WTC11 (cell line): ENCODE data around the gene MYO18B.

Experiments
- GTF2I ChIP-seq: fragments of 250-450 bp; sonication (Bioruptor Pico); conservative IDR thresholded peaks from 2 replicates; pipeline ENCODE4 v1.4.0; 2021; ENCODE audit warnings: mild to moderate bottlenecking
- NFYB ChIP-seq: sonication (generic); formaldehyde crosslinking; conservative IDR thresholded peaks from 2 replicates; pipeline ENCODE4 v1.8.0; 2022; ENCODE audit warnings: low read depth, missing genetic modification reagents
- ZNF423 ChIP-seq: fragments of 250-450 bp; sonication (Bioruptor Pico); IDR thresholded peaks from 2 replicates; pipeline ENCODE4 v2.1.2; 2022; ENCODE audit warnings: mild to moderate bottlenecking, moderate library complexity
- TF ChIP-seq, protein P1 (sequence below): fragments of 200-600 bp; IDR thresholded peaks from 2 replicates; pipeline ENCODE4 v1.8.0; 2022; ENCODE audit warnings: antibody characterized with exemption
- TF ChIP-seq, protein P2 (sequence below): sonication (generic); formaldehyde crosslinking; IDR thresholded peaks from 2 replicates; pipeline ENCODE4 v1.8.1; 2023; ENCODE audit warnings: mild to moderate bottlenecking, missing genetic modification reagents

DNA sequence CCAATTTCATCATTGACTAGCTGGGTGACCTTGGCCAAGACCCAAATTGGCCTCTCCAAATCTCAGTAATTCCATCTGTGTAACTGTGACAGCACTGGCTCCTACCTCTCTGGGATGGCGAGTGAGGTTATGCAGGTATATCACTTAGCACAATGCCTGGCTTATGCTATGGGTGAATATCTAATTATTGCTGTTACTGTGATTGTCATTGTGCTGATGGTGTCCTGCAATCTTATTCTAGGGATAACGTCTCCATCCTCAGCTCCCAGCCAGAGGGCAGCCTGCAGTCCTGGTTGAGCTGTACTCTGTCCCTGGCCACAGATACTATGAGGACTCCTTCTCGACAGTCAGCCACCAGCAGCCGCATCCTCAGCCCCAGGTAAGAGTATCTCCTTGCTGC, 262.5 kb downstream of the MYO18B start:
- TF ChIP-seq, protein P1, sequence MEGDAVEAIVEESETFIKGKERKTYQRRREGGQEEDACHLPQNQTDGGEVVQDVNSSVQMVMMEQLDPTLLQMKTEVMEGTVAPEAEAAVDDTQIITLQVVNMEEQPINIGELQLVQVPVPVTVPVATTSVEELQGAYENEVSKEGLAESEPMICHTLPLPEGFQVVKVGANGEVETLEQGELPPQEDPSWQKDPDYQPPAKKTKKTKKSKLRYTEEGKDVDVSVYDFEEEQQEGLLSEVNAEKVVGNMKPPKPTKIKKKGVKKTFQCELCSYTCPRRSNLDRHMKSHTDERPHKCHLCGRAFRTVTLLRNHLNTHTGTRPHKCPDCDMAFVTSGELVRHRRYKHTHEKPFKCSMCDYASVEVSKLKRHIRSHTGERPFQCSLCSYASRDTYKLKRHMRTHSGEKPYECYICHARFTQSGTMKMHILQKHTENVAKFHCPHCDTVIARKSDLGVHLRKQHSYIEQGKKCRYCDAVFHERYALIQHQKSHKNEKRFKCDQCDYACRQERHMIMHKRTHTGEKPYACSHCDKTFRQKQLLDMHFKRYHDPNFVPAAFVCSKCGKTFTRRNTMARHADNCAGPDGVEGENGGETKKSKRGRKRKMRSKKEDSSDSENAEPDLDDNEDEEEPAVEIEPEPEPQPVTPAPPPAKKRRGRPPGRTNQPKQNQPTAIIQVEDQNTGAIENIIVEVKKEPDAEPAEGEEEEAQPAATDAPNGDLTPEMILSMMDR, result no peak
- TF ChIP-seq, protein P2, sequence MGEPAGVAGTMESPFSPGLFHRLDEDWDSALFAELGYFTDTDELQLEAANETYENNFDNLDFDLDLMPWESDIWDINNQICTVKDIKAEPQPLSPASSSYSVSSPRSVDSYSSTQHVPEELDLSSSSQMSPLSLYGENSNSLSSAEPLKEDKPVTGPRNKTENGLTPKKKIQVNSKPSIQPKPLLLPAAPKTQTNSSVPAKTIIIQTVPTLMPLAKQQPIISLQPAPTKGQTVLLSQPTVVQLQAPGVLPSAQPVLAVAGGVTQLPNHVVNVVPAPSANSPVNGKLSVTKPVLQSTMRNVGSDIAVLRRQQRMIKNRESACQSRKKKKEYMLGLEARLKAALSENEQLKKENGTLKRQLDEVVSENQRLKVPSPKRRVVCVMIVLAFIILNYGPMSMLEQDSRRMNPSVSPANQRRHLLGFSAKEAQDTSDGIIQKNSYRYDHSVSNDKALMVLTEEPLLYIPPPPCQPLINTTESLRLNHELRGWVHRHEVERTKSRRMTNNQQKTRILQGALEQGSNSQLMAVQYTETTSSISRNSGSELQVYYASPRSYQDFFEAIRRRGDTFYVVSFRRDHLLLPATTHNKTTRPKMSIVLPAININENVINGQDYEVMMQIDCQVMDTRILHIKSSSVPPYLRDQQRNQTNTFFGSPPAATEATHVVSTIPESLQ, result no peak
- TF ChIP-seq ZNF423 (CRISPR knock-in tag), result no peak
- no peak for TF ChIP-seq NFYB (CRISPR knock-in tag)
- TF ChIP-seq GTF2I (CRISPR knock-in tag), result no peak
